Activated CD4-positive, alpha-beta memory T cell treated with anti-CD3 and anti-CD28 coated beads for 36 hours (primary cell): ENCODE data around the gene PSMB7. TPM values are rescaled to one million over a fixed set of nuclear protein-coding genes. Genes with fewer than 3 reads are reported as not detected.

ENCODE experiments used
- CTCF ChIA-PET: fragments of 350-600 bp; sonication (Branson Sonifier 250); formaldehyde crosslinking; loops from one replicate; lab custom pipeline; 2021; ENCODE audit warnings: antibody characterized with exemption, inconsistent platforms; lab: Charles Lee
- POLR2A ChIA-PET: fragments of 350-600 bp; sonication (Branson Sonifier 250); formaldehyde crosslinking; loops from one replicate; lab custom pipeline; 2021; ENCODE audit warnings: antibody characterized with exemption; lab: Charles Lee
- DNase-seq: peaks from one replicate; pipeline ENCODE4 v3.0.0-alpha.2; 2020
- H3K27ac Mint-ChIP-seq: one replicate; pipeline ENCODE4 v1.8.0; 2021; ENCODE audit warnings: mixed read lengths
- H3K27me3 Mint-ChIP-seq: one replicate; pipeline ENCODE4 v1.8.0; 2021; ENCODE audit warnings: mixed read lengths
- H3K36me3 Mint-ChIP-seq: one replicate; pipeline ENCODE4 v1.8.0; 2021; ENCODE audit warnings: mixed read lengths
- H3K4me1 Mint-ChIP-seq: one replicate; pipeline ENCODE4 v1.8.0; 2021; ENCODE audit warnings: low read depth, mixed read lengths
- H3K4me3 Mint-ChIP-seq: one replicate; pipeline ENCODE4 v1.8.0; 2021; ENCODE audit warnings: mild to moderate bottlenecking, mixed read lengths
- H3K9me3 Mint-ChIP-seq: one replicate; pipeline ENCODE4 v1.8.0; 2021; ENCODE audit warnings: mixed read lengths
- intact Hi-C: fragments of 100-400 bp; cut with micrococcal nuclease; formaldehyde crosslinking; loops from one replicate; pipeline ENCODE4 v1.15.1; 2023
- total RNA-seq, 2 experiments: library from RNA; stranded (reverse); gene quantifications; one replicate each; pipeline ENCODE4 v1.2.3, GENCODE V29; 2021

PSMB7 gene
- total RNA-seq, 2 experiments from 2014 or later = 156 TPM

DNA sequence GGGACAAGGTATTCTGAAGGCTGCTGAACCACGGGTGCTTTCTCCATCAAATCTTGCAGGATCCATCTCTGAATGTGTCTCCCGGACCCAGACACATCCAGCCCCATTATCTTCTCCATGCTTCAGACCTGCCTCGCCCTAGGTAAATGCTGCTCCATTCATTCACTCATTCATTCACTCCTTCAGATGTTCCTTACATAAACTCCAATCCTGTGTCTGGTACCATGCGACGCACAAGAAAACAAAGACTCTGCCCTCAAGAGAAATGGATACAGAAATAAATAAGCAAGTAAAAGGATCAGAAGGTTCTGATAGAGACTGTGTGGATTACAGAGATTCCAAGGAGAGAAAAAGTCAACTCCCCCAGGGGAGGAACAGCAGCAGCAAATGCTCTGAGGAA, 7.9 kb upstream of the PSMB7 start:
- H3K36me3 Mint-ChIP-seq = no peaks in the 10 kb centered on the region
- peaks cover 2% of the 10 kb centered on the region for H3K4me1 Mint-ChIP-seq
- ChIA-PET CTCF (no interaction called here), POLR2A (no interaction called here)
- intact Hi-C loops = no loop called here
- H3K27ac Mint-ChIP-seq = no peak overlapping the region
- H3K27me3 Mint-ChIP-seq = no peaks in the 10 kb centered on the region
- no peaks in the 10 kb centered on the region for H3K9me3 Mint-ChIP-seq
- no peak for DNase-seq
- H3K4me3 Mint-ChIP-seq = no peak overlapping the region

DNA sequence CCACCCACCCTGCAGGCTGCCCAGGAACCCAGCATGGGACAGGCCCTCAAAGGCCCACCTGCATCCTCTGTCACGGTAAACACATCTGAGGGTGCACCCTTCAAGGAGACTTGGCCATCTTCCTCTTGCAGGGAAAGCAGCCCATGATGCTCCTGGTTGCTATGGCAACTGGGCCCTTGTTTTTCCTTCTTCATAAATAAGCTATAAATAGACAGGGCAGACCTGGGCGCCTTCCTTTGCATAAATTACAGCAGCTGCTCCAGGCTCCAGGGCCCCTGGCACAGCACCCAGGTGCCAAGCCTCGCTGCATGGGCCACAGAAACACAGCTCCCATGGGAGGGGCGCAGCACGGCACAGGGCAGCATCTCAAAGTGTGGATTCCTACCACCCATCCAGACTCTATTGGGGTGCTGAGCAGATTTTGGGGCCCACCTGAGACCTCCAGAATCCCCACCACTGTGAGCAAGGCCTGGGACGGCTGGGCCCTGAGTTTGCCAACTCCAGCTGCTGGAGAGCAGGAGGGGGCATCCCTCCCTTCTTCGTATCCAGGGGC, 5.8 kb upstream of the PSMB7 start:
- H3K4me3 Mint-ChIP-seq = no peak overlapping the region
- H3K4me1 Mint-ChIP-seq = peaks cover 2% of the 10 kb centered on the region
- H3K27me3 Mint-ChIP-seq = no peaks in the 10 kb centered on the region
- H3K27ac Mint-ChIP-seq = no peak overlapping the region
- DNase-seq = no peak
- CTCF ChIA-PET = interaction anchor here (1.2 to 5.4 kb wide), 8 partner anchors 9 to 294 kb away, joined by 3 to 59 read pairs (median 6); no protein-coding TSS in a partner anchor
- H3K36me3 Mint-ChIP-seq = no peaks in the 10 kb centered on the region
- intact Hi-C loops = no loop called here
- no peaks in the 10 kb centered on the region for H3K9me3 Mint-ChIP-seq
- POLR2A ChIA-PET = no interaction called here

DNA sequence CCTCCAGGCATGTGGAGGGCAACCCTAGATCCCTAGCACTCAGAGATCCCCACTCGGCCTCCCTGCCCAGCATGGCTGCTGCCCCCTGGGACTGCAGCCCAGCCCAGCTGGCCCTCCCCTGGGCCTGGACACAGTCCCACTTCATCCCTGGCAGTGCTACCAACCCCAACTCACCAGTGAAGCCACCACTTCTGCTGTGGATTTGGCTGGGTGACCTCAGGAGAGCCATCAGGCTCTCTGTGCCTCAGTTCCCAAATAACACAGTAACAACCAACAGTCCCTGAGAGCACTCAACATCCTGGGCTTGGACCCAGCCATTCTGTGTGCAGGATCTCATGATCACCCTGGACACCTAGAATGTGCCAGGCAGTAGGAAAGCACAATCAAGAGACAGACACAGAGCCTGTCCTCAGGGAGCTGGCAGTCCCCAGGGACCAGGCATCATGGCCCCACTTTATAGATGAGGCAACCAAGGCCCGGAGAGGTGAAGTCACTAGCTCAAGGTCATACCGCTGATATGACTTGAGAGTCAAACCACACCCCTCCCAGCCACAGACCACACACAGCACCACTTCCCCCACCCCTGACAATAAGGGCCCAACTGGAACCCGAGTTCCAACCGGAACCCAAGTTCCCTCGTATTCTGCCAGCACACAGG, 4.7 kb upstream of the PSMB7 start:
- Mint-ChIP-seq H3K4me3 (no peak overlapping the region), H3K4me1 (peaks cover 9% of the 10 kb centered on the region), H3K27ac (no peak overlapping the region), H3K36me3 (peaks cover 2% of the 10 kb centered on the region), H3K9me3 (peaks cover 3% of the 10 kb centered on the region), H3K27me3 (no peaks in the 10 kb centered on the region)
- intact Hi-C loops = loop anchor here (1.0 to 10.0 kb wide), 3 partner anchors 116 to 485 kb away; partner anchors contain the start of gene DENND1A
- ChIA-PET POLR2A (no interaction called here), CTCF (interaction anchor here (0.8 to 5.4 kb wide), 11 partner anchors 10 to 293 kb away, joined by 3 to 59 read pairs (median 4); no protein-coding TSS in a partner anchor)
- no peak for DNase-seq

DNA sequence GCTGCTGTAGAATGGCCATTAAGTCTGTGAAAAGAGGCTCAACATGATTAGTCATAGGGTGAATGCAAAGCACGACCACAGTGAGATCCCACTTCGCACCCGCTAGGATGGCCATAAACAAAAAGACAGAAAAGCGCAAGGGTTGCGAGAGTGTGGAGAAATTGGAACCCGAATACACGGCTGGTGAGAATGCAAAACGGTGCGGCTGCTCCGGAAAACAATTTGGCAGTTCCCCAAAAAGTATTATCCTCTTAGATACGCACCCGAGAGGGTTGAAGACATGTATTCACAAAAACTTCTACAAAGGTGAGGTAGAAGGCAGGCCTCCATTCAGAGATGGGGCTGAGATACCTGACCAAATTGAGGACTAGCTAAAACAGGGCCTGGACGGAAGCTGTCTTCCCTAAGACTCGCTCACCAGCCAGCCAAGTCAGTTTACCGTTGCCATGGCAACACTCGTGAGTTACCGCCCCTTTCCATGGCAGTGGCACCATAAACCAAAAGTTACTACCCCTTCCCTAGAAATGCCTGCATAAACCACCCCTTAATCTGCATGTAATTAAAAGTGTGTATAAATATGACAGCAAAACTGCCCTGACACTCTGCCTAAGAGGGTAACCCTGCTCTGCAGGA, 726 bp upstream of the PSMB7 start:
- Mint-ChIP-seq H3K9me3 (peaks cover 3% of the 10 kb centered on the region), H3K27me3 (no peaks in the 10 kb centered on the region), H3K36me3 (peaks cover 32% of the 10 kb centered on the region), H3K4me1 (peaks cover 34% of the 10 kb centered on the region), H3K27ac (peak overlapping the region; percentile 90), H3K4me3 (peak overlapping the region; percentile 100)
- intact Hi-C loops = loop anchor here (10.0 kb wide), 1 partner anchor 481 kb away; the partner anchor contains the start of gene DENND1A
- DNase-seq = no peak
- ChIA-PET POLR2A (no interaction called here), CTCF (interaction anchor here (1.1 to 2.2 kb wide), 4 partner anchors 16 to 296 kb away, joined by 3 to 14 read pairs (median 3); no protein-coding TSS in a partner anchor)

DNA sequence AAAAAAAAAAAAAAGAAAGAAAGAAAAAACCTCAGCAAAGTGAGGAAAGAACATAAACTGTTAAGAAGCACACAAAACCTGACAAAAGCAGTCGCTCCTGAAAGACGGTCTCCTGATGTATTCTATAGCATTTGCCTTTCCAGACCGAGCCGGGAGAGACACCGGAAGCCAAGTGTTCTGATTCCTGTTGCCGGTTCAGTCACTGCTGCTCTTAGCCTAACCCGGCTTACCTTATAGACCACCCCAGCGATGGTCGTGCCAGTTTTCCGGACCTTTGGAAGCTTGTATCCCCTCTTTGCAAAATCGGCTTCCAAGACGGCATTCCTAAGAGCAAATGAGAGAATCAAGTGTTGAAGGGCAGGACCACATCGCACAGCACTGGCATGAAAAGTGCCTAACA, 630 bp downstream of the PSMB7 start:
- Mint-ChIP-seq H3K36me3 (peaks cover 36% of the 10 kb centered on the region), H3K4me1 (peaks cover 34% of the 10 kb centered on the region), H3K27me3 (no peaks in the 10 kb centered on the region), H3K9me3 (peaks cover 3% of the 10 kb centered on the region), H3K27ac (peak overlapping the region; percentile 90), H3K4me3 (peak overlapping the region; percentile 100)
- no peak for DNase-seq
- CTCF ChIA-PET = interaction anchor here (0.9 to 2.2 kb wide), 2 partner anchors 15 to 17 kb away, joined by 5 to 14 read pairs; no protein-coding TSS in a partner anchor
- POLR2A ChIA-PET = no interaction called here
- intact Hi-C loops = loop anchor here (10.0 kb wide), 1 partner anchor 480 kb away; the partner anchor contains the start of gene DENND1A

DNA sequence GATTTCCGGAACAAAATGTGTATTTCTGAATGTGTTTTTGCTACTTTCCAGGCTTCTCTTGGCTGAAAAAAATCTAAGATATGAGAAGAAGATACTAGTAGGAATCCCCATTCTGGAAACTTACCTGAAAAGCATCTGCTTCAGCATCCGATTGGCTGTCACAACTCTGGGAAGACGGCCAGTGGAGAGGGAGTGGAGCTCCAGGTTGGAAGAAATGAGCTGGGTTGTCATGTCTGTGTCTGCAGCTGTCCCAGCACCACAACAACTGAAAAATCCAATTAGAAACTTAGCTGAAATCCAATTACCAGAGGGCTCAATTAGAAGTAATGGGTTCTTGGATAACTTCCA, 3.0 kb downstream of the PSMB7 start:
- Mint-ChIP-seq H3K27ac (no peak overlapping the region), H3K4me3 (no peak overlapping the region), H3K4me1 (peaks cover 40% of the 10 kb centered on the region), H3K36me3 (peaks cover 50% of the 10 kb centered on the region), H3K27me3 (no peaks in the 10 kb centered on the region), H3K9me3 (peaks cover 3% of the 10 kb centered on the region)
- DNase-seq = no peak
- ChIA-PET POLR2A (no interaction called here), CTCF (interaction anchor here (0.5 kb wide), 1 partner anchor 36 kb away, joined by 3 read pairs; no protein-coding TSS in a partner anchor)
- intact Hi-C loops = loop anchor here (10.0 kb wide), 1 partner anchor 477 kb away; the partner anchor contains the start of gene DENND1A

DNA sequence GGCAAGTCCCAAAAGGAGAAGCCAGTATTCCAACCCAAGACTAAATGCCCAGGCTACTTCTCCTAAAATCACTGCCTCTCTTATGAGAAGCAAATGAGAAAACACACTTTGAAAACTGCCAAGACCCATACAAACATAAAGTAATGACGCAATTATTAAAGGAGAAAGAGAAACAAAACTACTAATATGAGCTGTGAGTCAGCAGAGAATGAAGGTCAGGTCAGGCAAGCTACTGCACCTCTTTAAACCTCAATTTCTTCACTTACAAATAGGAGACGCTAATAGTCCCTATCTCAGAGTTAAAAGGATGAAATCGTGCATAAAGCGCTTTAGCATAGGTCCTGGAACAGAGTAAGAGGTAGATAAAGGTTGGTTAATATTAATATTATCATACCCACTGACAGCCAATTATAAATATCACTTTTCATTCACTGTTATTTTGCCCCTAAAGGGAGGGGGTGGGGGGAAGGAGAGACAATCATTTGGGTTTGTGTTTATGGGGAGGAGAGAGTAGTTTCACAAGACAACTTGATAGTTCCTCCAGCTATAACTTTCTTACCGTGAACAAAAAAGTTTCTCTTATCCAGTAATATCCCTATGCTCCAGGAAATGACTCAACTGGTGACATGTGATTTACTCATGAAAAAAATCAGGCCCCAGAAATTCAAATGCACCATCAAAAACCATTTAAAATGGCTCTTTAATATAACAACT, 3.6 kb downstream of the PSMB7 start:
- ChIA-PET POLR2A (no interaction called here), CTCF (interaction anchor here (0.5 to 3.2 kb wide), 3 partner anchors 9 to 36 kb away, joined by 3 to 15 read pairs (median 3); no protein-coding TSS in a partner anchor)
- H3K36me3 Mint-ChIP-seq = peaks cover 51% of the 10 kb centered on the region
- no peak for DNase-seq
- H3K4me3 Mint-ChIP-seq = no peak overlapping the region
- intact Hi-C loops = loop anchor here (10.0 kb wide), 1 partner anchor 477 kb away; the partner anchor contains the start of gene DENND1A
- peaks cover 40% of the 10 kb centered on the region for H3K4me1 Mint-ChIP-seq
- peaks cover 3% of the 10 kb centered on the region for H3K9me3 Mint-ChIP-seq
- H3K27ac Mint-ChIP-seq = no peak overlapping the region
- H3K27me3 Mint-ChIP-seq = no peaks in the 10 kb centered on the region

DNA sequence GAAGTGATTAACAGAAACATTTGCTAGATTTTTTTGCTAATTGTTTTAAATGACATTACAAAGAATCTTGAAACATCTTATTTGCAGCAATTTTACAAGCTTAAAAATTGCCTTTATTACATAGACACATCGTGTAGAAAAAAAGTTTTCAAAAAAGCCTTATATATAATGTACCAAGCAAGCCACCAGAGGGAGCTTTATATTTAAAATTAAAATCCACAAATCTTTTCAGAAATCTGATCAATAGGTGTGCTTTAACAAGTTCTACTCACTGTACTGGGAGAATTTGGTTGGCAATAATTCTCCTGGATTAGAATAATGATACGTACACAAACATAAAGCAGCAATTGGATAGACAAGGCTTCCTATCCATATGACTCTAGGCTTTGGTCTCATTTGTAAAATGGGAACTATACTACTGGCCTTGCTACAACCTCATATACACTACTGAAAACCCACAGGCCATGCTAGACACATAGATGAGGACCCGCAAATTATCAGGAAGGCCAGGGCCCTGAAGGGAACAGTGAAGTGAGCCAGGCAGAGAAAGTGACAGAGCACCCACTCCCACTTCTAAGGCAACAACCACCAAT, 4.8 kb downstream of the PSMB7 start:
- Mint-ChIP-seq H3K4me1 (peaks cover 37% of the 10 kb centered on the region), H3K27ac (peak overlapping the region; percentile 45), H3K27me3 (no peaks in the 10 kb centered on the region), H3K36me3 (peaks cover 58% of the 10 kb centered on the region), H3K9me3 (peaks cover under 1% of the 10 kb centered on the region), H3K4me3 (no peak overlapping the region)
- ChIA-PET POLR2A (no interaction called here), CTCF (interaction anchor here (0.7 to 3.2 kb wide), 12 partner anchors 8 to 284 kb away, joined by 3 to 15 read pairs (median 4); no protein-coding TSS in a partner anchor)
- no peak for DNase-seq
- intact Hi-C loops = loop anchor here (10.0 kb wide), 1 partner anchor 476 kb away; the partner anchor contains the start of gene DENND1A

DNA sequence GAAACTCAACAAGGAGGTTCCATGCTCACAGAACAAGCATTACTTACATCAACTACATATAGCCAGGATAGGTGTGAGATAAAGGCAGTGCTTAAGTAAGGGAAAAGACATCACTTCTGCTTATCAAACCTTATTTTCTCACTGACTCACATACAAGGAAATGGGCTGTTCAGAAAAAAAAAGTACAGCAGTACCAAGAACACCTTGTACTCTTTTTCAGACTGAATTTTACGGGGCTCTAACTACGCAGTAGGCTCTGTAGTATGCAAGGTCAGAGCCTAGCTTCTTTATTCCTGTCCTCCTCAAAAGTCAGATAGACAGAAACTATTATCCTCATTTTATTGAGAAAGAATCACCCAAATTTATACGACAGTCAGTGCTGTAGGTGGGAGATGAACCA, 5.8 kb downstream of the PSMB7 start:
- Mint-ChIP-seq H3K4me3 (no peak overlapping the region), H3K9me3 (no peaks in the 10 kb centered on the region), H3K27me3 (no peaks in the 10 kb centered on the region), H3K4me1 (peaks cover 30% of the 10 kb centered on the region), H3K27ac (no peak overlapping the region), H3K36me3 (peaks cover 59% of the 10 kb centered on the region)
- DNase-seq = no peak
- intact Hi-C loops = no loop called here
- ChIA-PET CTCF (interaction anchor here (0.7 to 3.2 kb wide), 5 partner anchors 11 to 127 kb away, joined by 3 to 15 read pairs (median 5); no protein-coding TSS in a partner anchor), POLR2A (no interaction called here)

DNA sequence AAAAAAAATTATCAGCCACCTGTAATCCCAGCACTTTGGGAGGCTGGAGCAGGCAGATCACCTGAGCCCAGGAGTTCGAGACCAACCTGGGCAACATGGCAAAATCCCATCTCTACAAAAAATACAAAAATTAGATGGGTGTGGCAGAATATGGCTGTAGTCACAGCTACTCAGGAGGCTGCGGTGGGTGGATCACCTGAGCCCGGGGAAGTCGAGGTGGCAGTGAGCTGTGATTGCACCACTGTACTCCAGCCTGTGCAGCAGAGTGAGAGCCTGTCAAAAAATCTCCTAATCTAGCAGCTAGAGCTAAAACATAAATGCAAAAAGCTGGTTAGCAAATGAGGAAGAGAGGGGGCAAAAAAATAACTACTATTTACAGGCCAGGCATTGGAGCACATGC, 12.0 kb downstream of the PSMB7 start:
- no peak overlapping the region for H3K4me3 Mint-ChIP-seq
- intact Hi-C loops = no loop called here
- CTCF ChIA-PET = interaction anchor here (1.4 kb wide), 1 partner anchor 17 kb away, joined by 3 read pairs; no protein-coding TSS in a partner anchor

More for the DNA sequence above, 12.0 kb downstream of the PSMB7 start:
- peaks cover 44% of the 10 kb centered on the region for H3K36me3 Mint-ChIP-seq
- no peak for DNase-seq
- no peaks in the 10 kb centered on the region for H3K9me3 Mint-ChIP-seq
- H3K4me1 Mint-ChIP-seq = peaks cover 12% of the 10 kb centered on the region
- no peaks in the 10 kb centered on the region for H3K27me3 Mint-ChIP-seq
- H3K27ac Mint-ChIP-seq = no peak overlapping the region
- POLR2A ChIA-PET = no interaction called here
